Nucleus accumbens (tissue), 56 donors: ENCODE data around the gene YTHDF1.

Experiments
- DNase-seq, 56 donors: peaks; one replicate each; lab custom pipeline; 2025; lab: John Stamatoyannopoulos, UW

YTHDF1 gene

DNA sequence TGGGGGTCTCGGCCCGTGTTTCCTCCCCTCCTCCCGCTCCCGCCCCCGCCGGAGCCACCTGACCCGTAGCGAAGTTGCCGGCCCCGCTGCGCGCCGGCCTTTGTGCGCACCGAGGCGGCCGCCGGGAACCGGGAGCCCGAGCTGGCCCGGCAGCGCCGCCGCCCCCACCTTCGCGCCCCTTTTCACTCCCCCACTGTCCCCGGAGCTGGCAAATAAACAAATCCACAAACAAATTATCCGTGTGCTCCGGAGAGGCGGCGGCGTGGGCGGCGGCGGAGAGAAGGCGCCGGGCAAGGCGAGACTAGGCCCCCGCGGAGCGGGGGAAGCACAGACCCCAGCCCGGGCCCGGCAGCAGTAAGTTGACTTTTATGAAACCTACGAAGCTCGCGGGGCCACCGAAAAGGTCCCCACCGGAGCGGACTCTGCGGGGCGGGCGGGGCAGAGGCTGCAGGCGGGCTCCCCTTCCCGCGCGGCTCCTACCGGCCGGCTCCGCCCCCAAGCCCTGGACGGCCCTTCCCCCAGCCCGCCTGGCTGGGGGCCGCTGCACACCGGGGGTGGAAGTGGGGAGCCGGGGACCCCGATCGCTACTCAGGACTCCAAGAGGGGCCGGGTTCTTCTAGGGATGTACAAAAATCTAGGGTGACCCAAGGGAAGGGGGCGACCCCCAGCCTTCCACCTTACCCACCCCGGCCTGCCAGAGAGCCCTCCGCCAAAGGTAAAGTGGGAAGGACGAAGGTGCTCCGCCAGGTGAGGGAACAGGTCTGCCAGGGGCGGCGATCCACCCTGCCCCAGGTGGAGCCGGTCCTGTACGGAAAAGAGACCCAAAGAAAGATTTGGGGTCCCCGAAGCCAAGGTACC lies 40.7 kb downstream of the YTHDF1 start:
- peak in 2 of 56 donors; percentile 5 to 23 for DNase-seq

- peak in 10 of 56 donors; percentile 7 to 69 (median 24) for DNase-seq
Observed at GRCh38 chr20:63174309-63175037, 41.5 kb downstream of the YTHDF1 start.

GRCh38 chr20:63173552-63174191 lies 42.3 kb downstream of the YTHDF1 start:
- no peak for DNase-seq

DNA sequence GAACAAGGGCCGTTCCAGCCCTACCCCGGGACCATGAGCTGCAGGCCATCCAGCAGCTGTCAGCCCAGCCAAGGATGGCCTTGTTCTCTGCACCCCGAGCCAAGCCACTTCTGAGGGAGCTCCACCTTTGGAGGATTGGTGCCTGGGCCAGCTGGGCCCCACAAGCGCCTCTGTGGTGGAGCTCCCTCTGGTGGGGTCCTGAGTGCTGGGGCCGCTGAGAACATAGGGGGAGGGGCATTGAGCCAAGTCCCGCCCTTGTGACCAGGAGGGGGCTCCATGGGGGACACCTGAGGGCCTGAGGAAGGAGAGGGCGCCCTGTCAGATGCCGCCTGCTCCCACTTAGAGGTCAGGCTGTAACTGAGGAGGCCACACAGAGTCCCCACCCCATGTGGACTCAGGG lies 43.2 kb downstream of the YTHDF1 start:
- no peak for DNase-seq

GRCh38 chr20:63171991-63172390 lies 43.9 kb downstream of the YTHDF1 start:
- DNase-seq: no peak

- DNase-seq: no peak
Observed at GRCh38 chr20:63169681-63170080, 46.2 kb downstream of the YTHDF1 start.

DNA sequence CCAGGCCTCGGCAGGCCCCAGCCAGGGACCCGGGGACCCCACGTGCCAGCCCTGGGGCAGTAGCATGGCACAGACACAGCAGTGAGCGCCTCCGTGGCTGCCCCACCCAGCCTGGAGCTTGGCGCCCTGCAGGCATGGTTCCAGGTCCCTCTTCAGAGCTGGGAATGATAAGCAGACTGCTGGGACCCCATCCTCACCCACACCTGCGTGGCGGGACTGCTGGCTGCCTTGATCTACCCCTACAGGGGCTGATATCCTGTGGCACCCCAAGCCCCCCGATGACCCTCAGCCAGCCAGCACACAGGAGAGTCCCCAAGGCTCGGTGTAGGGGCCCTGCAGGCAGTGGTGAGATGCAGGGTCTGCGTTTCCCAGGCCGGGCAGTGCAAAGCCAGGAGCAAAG lies 47.1 kb downstream of the YTHDF1 start:
- no peak for DNase-seq

DNA sequence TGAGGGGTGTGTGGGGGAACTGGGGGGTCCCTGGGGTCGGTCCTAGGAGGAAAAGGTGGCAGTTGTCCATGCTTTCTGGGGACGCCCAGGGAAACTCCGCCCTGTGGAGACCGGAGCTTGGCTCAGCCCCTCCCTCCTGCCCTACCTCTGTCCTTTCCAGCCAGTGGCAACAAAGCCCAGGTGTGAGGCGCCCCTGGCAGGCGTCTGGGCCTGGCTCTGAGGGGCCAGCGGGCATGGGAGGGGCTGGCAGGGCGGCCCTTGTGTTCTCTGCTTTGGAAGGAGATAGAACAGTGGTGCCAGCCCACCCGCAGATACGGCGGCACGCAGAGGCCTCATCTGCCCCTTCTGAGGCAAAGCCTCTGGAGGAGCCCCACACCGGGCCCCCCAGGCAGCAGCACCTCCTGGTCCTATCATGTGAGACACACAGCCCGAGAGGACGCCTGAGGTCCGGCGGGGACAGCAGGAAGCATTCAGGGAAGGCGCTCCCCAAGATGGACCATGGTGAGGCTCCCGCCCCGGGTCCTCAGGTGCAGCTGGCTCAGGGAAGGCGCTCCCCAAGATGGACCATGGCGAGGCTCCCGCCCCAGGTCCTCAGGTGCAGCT lies 47.9 kb downstream of the YTHDF1 start:
- no peak for DNase-seq

DNA sequence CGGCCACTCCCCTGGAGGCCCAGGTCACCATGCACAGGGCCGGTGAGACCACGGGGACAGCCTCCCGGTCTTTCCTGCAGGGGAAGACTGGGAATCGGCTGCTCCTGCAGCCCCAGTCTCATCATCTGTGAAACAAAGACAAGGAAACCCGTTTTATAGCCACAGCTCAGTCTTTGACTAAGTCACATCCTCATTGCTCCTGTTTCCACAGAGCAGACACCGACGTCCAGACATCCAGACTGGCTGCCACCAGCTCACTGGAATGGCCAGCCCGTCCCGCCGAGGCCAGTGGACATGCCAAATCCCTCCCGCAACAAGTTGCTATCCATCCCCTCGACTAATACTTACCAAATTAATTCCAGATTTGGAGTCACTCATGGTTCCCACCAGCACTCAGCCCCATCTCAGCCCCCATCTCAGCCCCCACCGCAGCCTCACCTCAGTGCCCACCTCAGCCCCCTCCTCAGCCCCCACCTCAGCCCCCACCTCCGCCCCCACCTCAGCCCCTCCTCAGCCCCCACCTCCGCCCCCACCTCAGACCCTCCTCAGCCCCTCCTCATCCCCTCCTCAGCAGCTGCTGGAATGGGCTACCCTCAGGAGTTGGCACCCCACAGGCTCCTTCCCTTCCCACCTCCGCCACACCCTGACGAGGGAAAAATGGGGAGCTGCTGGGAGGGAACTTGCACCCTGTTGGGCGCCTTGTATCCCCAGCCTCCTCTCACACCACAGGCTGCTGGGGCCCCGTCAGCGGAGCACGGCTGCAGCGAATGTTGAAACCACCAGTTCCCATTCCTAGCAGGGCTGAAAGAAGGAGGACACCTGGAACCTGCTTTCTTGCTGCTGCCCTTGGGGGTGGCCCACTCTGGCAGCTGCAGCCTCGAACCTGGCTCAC lies 48.7 kb downstream of the YTHDF1 start:
- DNase-seq: peak in 4 of 56 donors; percentile 19 to 71 (median 46)

- DNase-seq: no peak
Observed at GRCh38 chr20:63166193-63167020, 49.5 kb downstream of the YTHDF1 start.

DNA sequence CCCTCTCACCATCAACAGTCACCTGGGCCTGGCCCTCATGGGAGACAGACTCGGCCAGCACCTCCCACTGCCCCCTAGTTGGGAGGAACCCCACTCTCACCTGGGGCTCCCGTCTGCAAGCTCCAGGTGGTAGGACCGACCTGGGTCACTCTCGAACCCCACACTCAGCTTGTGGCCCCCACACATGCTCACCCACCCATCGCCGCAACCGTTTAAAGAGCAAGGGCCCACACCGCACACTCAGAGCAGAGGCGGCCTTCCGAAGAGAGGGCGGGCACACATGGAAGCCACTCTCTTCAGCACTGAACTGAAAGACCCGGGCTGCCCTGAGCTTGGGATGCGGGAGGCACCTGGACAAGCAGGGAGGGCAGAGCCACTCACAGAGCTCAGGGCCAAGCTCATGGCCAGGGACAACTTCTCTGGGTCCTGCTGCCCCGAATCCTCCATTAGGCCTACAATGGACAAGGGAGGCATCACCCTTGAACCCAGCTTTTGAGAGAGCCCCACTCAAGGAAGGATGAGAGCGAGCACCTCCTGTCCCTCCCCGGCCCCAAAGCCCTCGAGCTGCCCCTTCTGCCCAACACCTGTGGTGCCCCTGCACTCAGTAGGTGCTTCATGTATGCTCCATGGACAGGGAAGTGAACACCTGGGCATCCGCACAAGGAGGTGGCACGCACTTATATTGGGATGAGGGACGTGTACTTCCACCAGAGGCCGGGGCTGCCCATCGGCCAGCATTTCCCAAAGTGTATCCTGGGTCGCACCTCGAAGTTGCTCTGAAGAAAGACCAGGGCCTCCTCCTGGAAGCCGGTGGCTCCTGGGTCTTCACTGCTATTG lies 50.4 kb downstream of the YTHDF1 start:
- no peak for DNase-seq

DNA sequence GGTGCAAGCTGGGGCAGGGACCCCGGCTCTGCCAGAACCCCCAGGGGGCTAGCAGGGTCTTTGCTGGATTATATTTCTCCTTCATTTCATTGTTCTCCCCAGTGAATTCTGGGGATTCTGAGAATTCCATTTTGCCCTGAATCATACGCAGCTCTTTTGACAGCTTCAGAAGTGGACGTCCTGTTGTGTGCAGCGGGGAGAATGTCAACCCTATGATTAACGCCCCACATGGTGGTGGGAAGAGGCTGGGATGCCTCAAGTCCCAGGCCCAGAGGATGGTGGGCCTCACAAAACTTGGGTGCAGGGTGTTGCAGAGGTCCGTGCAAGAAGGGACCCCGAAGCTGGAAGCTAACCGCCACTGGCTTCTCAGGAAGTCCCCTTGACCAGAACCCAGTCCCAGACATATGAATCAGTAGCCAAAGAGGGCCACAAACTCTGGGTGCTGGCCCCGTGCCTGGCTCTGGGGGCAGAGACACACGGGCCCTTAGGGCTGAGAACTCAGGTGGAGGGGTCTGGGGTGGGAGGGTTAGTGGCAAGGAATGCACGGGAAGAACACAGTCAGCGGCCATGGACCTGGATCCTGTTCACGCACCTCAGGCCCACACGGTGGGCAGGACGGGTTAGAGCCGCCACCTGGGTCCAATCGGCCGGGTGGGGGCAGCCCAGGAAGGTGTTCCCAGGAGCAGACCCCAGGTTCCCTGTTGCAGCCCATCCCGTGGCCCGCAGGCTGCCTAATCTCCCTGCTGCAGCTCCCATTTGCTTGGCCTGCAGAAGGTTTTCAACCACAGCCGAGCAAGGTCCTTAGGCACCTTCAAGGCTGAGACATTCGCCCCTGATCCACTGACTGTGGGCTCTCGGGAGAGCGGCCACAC lies 51.2 kb downstream of the YTHDF1 start:
- DNase-seq: no peak

DNA sequence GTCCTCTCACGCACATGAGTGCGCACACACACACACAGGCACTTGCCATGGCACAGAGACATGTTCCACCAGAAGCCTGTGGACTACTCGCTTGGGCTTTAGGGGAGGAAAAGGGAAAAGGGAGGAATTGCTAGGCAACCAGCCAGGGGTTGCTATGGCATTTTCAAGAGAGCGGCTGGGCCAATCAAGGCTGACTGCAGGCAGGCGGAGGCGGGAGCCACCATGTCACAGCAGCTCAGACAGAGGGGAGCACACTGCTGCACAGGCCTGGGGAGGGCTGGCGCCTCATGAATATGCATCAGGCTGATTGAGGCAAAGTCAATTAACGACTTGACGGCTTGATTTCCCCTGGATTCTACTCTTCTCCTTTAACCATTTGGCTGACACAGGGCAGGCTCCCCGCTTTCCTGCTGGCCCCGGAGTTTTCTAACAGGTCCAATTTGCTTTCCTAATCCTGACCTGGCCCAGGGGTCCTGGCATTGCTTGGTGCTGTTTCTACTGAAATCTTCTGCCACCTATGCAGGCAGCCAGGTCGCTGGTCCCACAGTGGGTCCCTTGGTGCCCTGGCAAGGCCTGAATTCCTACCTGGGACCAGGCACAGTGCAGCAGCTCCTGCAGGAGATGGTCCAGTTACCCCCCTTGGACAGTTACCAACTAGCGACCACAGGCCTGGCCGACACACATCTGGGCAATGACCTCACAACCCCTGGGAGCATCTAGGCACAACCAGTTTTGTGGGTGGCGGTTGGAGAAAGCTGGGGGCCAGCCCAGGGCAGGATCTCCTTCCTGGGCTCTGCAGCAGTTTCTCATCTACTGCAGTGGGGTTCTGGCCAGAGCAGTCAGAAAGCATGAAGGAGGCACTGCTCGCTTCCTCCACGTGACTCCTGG lies 52.1 kb downstream of the YTHDF1 start:
- peak in 49 of 56 donors; percentile 15 to 93 (median 69) for DNase-seq

DNA sequence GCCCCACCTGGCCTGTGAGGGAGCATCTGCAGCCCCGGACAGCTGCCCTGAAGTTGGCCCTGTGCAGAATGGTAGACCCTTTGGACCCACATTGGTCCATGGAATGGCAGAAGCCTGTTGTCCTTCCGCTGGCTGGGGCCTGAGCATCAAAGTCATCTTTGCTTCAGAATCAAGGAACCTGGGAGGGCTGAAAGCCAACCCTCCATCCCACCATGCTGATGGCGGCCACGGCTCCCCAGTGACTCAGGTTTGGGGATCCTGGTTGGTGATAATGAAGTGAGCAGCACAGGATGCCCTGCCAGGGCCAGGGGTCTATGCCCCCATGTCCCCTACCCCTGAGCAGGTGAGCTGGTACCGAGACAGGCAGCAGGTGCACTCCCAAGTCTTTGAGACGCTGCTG lies 52.8 kb downstream of the YTHDF1 start:
- DNase-seq: no peak

DNA sequence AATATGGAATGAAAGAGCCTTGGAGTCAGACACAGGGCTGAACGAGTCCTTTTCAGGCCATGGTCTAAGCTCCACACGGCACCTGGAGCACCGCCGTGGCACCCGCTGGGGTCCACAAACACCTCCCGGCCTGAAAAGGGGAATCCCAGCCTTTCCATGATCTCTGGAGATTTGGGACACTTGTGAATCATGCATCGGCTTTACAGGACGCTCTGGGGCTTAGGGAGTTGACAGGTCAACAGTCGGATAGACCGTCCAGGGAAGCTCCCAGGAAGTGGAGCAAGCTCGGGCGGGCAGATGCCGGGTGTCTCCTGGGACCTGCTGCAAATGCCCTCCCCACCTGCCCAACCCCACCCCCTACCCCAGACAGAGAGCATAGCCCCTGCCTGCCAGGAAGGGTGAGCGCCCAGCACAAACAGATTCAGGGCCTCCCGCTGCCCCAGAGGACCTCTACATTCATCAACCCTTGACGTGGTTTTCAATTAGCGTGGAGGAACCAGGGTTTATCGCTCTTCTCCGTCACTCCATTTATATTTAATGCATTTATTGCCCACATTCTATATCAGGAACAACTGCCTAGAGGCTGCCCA lies 53.6 kb downstream of the YTHDF1 start:
- no peak for DNase-seq
